Activated CD4-positive, alpha-beta T cell treated with anti-CD3 and anti-CD28 coated beads for 36 hours (primary cell): ENCODE data around the gene TMEM87A. TPM values are rescaled to one million over a fixed set of nuclear protein-coding genes. Genes with fewer than 3 reads are reported as not detected.

Experiments
- ATAC-seq: fragments of 200-7000 bp; cut with Tn5 transposase; one replicate; pipeline ENCODE4 v1.10.0; 2021; ENCODE audit warnings: mild to moderate bottlenecking, moderate library complexity
- CTCF ChIA-PET: fragments of 350-600 bp; sonication (Branson Sonifier 250); formaldehyde crosslinking; loops from one replicate; lab custom pipeline; 2021; ENCODE audit warnings: antibody characterized with exemption; lab: Charles Lee
- POLR2A ChIA-PET: fragments of 350-600 bp; sonication (Branson Sonifier 250); formaldehyde crosslinking; loops from one replicate; lab custom pipeline; 2021; ENCODE audit warnings: antibody characterized with exemption, inconsistent platforms; lab: Charles Lee
- DNase-seq: peaks from one replicate; pipeline ENCODE4 v3.0.0-alpha.2; 2020
- H3K27ac Mint-ChIP-seq: one replicate; pipeline ENCODE4 v1.8.0; 2021; ENCODE audit warnings: mixed read lengths
- H3K27me3 Mint-ChIP-seq: one replicate; pipeline ENCODE4 v1.8.0; 2021; ENCODE audit warnings: mixed read lengths
- H3K36me3 Mint-ChIP-seq: one replicate; pipeline ENCODE4 v1.8.0; 2021; ENCODE audit warnings: low read depth, mixed read lengths
- H3K4me1 Mint-ChIP-seq: one replicate; pipeline ENCODE4 v1.8.0; 2021; ENCODE audit warnings: mixed read lengths
- H3K4me3 Mint-ChIP-seq: one replicate; pipeline ENCODE4 v1.8.0; 2021; ENCODE audit warnings: mild to moderate bottlenecking, moderate library complexity, mixed read lengths
- H3K9me3 Mint-ChIP-seq: one replicate; pipeline ENCODE4 v1.8.0; 2021; ENCODE audit warnings: low read depth, mixed read lengths
- intact Hi-C, 2 experiments: fragments of 100-400 bp; cut with DNase I in 1 of 2; cut with micrococcal nuclease in 1 of 2; formaldehyde crosslinking; loops; one replicate each; pipeline versions ENCODE4 v1.14.2 to v1.15.1; 2022 to 2024; cut with DNase I, micrococcal nuclease
- total RNA-seq, 2 experiments: library from RNA; stranded (reverse); gene quantifications; one replicate each; pipeline ENCODE4 v1.2.3, GENCODE V29; 2021

Gene TMEM87A
- total RNA-seq, 2 experiments from 2014 or later = 20.5 to 29.0 TPM

DNA sequence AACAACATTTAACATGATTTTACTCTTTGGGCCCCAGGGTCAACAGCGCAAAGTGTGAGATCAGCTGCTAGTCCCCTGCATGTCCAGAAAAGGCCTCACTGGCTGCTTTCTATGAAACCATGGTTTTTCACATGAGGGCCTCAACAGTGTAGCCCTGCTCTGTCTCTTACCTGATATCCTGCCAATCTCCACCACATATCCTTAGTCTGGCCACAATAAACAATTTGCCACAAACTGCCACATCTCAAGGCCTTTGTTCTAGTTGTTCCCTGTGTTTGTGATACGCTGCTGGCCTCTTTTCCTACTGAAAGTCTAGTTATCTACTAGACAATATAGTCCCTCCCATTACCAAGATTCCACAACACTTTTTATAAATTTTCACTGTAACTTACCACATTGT, 82.9 kb downstream of the TMEM87A start:
- DNase-seq (no peak), ATAC-seq (no peak)
- H3K27ac Mint-ChIP-seq = peak overlapping the region; percentile 59
- intact Hi-C loops = loop anchor here (5.0 kb wide), 4 partner anchors 82 to 732 kb away; partner anchors contain the start of genes GANC (in 1 of the 2), ITPKA (in 1 of the 2), TMEM87A (in 1 of the 2) and TTBK2 (in 1 of the 2)
- H3K27me3 Mint-ChIP-seq = no peaks in the 10 kb centered on the region
- peaks cover 57% of the 10 kb centered on the region for H3K4me1 Mint-ChIP-seq
- no peaks in the 10 kb centered on the region for H3K9me3 Mint-ChIP-seq
- peaks cover 52% of the 10 kb centered on the region for H3K36me3 Mint-ChIP-seq
- ChIA-PET CTCF (interaction anchor here (0.6 to 1.2 kb wide), 2 partner anchors 194 to 253 kb away, joined by 3 to 4 read pairs; no protein-coding TSS in a partner anchor), POLR2A (no interaction called here)
- H3K4me3 Mint-ChIP-seq = no peak overlapping the region

DNA sequence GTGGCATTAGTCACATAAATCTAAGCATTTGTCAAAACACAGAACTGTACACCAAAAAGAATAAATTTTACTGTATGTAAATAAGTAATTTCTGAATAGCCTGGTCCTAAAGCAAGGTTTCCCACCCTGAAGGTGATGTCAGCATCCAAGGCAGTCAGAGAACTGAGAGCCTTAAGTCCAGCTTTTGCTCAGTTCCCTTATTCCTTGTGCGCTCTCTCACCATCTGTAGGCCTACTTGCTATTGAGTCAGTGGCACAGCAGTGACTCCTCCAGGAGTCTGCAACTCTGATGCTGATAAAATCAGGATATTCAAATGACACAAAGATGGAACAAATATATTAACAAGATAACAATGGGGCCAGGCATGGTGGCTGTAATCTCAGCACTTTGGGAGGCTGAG, 87.4 kb downstream of the TMEM87A start:
- ChIA-PET POLR2A (no interaction called here), CTCF (no interaction called here)
- intact Hi-C loops = no loop called here
- H3K27ac Mint-ChIP-seq = no peak overlapping the region
- no peaks in the 10 kb centered on the region for H3K27me3 Mint-ChIP-seq
- no peak for DNase-seq
- no peak for ATAC-seq
- peaks cover 27% of the 10 kb centered on the region for H3K4me1 Mint-ChIP-seq
- H3K4me3 Mint-ChIP-seq = no peak overlapping the region
- H3K36me3 Mint-ChIP-seq = peaks cover 61% of the 10 kb centered on the region
- no peaks in the 10 kb centered on the region for H3K9me3 Mint-ChIP-seq

DNA sequence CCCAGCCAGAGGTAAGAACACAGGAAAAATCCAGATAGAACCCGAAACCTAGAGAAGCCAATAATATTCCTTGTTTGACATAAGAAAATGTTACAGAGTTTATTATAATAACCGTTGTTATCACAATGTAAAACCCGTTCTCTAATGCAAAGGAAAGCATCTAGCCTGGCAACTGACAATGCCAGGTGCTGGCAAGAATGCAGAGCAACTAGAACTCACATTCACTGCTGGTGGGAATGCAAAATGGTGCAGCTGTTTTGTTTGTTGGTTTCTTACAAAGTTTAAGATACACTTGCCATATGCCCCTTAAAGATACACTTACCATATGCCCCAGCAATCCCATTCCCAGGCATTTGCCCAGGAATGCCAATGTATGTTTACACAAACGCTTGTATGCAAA, 88.5 kb downstream of the TMEM87A start:
- intact Hi-C loops = no loop called here
- H3K9me3 Mint-ChIP-seq = no peaks in the 10 kb centered on the region
- POLR2A ChIA-PET = no interaction called here
- peaks cover 17% of the 10 kb centered on the region for H3K4me1 Mint-ChIP-seq
- DNase-seq (no peak), ATAC-seq (no peak)
- H3K36me3 Mint-ChIP-seq = peaks cover 56% of the 10 kb centered on the region
- CTCF ChIA-PET = interaction anchor here (2.0 kb wide), 1 partner anchor 7 kb away, joined by 4 read pairs; no protein-coding TSS in a partner anchor
- no peak overlapping the region for H3K4me3 Mint-ChIP-seq
- no peaks in the 10 kb centered on the region for H3K27me3 Mint-ChIP-seq
- no peak overlapping the region for H3K27ac Mint-ChIP-seq

DNA sequence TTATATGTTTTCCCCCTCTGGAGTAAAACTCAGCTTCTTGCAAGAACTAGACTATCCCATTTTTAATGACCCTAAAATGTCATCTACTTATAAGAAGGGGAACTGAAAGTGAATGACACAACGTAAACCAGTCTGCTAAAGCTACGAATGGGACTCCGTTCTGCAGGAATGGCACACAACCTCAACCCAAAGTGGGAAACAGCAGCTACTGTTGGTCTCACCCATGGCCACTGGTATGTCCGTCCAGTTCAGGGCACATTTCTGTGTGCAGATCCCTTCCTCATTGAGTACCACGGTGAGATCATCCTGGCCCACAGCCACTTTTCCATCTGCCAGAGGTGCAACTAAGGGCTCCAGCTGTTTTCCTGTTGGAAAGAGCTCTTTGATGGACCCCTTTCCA, 88.9 kb downstream of the TMEM87A start:
- POLR2A ChIA-PET = no interaction called here
- H3K27ac Mint-ChIP-seq = no peak overlapping the region
- peaks cover 56% of the 10 kb centered on the region for H3K36me3 Mint-ChIP-seq
- DNase-seq (no peak), ATAC-seq (no peak)
- no peaks in the 10 kb centered on the region for H3K27me3 Mint-ChIP-seq
- CTCF ChIA-PET = interaction anchor here (2.0 kb wide), 1 partner anchor 8 kb away, joined by 4 read pairs; no protein-coding TSS in a partner anchor
- no peak overlapping the region for H3K4me3 Mint-ChIP-seq
- H3K9me3 Mint-ChIP-seq = no peaks in the 10 kb centered on the region
- H3K4me1 Mint-ChIP-seq = peaks cover 15% of the 10 kb centered on the region
- intact Hi-C loops = no loop called here

DNA sequence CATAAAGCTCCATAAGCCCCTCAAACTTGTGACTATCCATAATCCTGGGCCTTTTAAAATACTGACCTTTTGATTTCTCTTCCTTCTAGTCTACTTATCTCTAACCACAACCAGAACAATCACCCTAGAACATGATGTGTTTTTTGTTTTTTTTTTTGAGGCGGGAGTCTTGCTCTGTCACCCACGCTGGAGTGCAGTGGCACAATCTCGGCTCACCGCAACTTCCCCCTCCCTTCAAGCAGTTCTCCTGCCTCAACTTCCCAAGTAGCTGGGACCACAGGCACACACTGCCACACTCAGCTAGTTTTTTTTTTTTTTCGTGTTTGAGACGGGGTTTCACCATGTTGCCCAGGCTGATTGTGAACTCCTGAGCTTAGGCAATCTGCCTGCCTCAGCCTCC, 90.3 kb downstream of the TMEM87A start:
- ATAC-seq = peak; percentile 24
- intact Hi-C loops = no loop called here

DNA sequence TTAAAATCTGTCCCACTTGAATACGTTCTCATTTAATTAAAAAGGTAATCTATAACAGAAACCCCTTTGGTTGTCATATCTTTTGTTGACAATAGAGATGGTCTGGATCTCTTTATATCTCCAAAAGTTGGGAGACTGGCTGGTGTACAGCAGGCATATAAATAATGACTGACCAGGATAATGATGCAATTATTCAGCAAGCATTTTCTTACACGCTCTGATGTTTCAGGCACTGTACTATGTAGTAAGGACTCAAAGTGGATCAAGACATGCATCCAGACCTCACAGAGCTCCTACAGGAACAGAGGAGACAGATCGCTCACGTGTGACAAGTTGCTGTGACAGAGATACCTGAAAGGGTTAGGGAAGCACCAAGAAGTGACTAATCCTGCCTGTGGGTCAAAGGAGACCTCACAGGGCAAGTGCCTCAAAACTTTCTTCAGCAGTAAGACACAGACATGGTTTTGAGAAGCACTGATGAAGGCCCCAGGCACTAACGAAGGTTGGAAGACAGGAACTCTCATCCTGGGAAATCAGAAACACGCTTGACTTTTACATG, 90.8 kb downstream of the TMEM87A start:
- Mint-ChIP-seq H3K27me3 (no peaks in the 10 kb centered on the region), H3K27ac (peak overlapping the region; percentile 82), H3K9me3 (no peaks in the 10 kb centered on the region), H3K4me3 (no peak overlapping the region), H3K4me1 (peaks cover 10% of the 10 kb centered on the region), H3K36me3 (peaks cover 49% of the 10 kb centered on the region)
- intact Hi-C loops = no loop called here
- CTCF ChIA-PET = interaction anchor here (2.0 kb wide), 1 partner anchor 10 kb away, joined by 4 read pairs; no protein-coding TSS in a partner anchor
- DNase-seq = peak; percentile 31
- POLR2A ChIA-PET = no interaction called here
- ATAC-seq = peak; percentile 97

More for the DNA sequence above, 90.3 kb downstream of the TMEM87A start:
- ChIA-PET POLR2A (no interaction called here), CTCF (interaction anchor here (0.7 to 2.0 kb wide), 2 partner anchors 9 to 256 kb away, joined by 3 to 4 read pairs; no protein-coding TSS in a partner anchor)
- Mint-ChIP-seq H3K4me3 (no peak overlapping the region), H3K36me3 (peaks cover 54% of the 10 kb centered on the region), H3K9me3 (no peaks in the 10 kb centered on the region), H3K4me1 (peaks cover 10% of the 10 kb centered on the region), H3K27me3 (no peaks in the 10 kb centered on the region), H3K27ac (peak overlapping the region; percentile 82)
- no peak for DNase-seq

DNA sequence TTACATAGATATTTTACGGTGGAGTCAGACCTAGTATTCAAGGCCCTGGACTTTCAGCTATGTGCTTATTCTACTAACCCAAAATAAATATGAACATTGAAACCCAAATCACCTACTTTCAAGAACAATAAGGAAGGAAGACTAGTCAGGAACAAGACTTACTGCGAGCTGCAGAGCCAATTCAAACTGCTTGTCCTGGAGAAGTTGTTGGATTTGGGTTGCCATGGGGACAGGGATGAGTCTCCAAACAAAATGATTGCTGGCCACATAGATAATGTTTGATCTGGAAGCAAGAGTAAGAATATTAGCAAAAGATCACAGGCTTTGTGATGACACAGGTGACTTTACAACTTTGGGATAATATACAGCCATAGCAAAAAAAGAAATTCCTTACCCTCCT, 95.2 kb downstream of the TMEM87A start:
- DNase-seq (no peak), ATAC-seq (no peak)
- Mint-ChIP-seq H3K9me3 (no peaks in the 10 kb centered on the region), H3K36me3 (peaks cover 46% of the 10 kb centered on the region), H3K27ac (no peak overlapping the region), H3K27me3 (no peaks in the 10 kb centered on the region), H3K4me3 (no peak overlapping the region), H3K4me1 (peaks cover 9% of the 10 kb centered on the region)
- intact Hi-C loops = no loop called here
- ChIA-PET POLR2A (no interaction called here), CTCF (no interaction called here)

DNA sequence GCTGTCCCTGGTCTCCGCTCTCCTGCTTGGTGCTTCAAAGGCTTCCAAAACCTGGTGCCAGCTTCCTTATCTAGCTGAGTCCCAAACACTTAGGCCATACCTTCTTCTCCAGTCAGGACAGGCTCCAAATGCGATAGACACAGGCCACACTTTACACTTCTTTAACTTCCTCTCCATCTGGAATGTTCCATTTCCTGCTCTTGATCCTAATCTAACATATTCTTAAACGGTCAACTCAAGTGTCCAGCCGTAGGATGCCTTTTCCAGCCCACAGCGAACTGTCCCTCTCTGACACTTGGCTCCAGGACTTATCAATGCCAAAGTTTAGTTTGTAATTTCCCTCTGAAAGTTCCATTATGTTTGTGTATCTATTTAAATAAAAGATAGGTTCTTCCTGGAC, 97.6 kb downstream of the TMEM87A start:
- CTCF ChIA-PET = interaction anchor here (0.7 kb wide), 2 partner anchors 11 to 40 kb away, joined by 3 read pairs; no protein-coding TSS in a partner anchor
- no peaks in the 10 kb centered on the region for H3K27me3 Mint-ChIP-seq

DNA sequence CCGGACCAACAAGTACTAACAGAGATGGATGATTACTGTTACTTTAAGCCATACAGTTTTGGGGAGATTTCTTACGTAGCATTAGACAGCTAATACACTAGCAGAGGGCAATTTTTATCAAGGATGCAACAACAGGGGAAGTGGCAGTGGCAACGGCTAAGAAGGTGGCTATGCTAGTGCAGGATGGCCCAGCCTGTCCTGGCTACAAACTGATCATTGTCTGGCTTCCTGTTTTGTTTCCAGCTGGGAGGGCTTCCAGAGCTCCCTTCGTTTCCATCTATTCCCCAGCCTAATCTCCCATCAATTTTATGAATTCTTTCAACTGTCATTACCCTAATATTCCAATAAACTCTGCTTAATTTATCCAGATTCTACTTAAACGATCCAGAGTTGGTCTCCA, 100.8 kb downstream of the TMEM87A start:
- peaks cover 49% of the 10 kb centered on the region for H3K36me3 Mint-ChIP-seq
- DNase-seq = no peak
- ChIA-PET CTCF (no interaction called here), POLR2A (no interaction called here)
- H3K4me3 Mint-ChIP-seq = no peak overlapping the region
- ATAC-seq = no peak
- no peaks in the 10 kb centered on the region for H3K27me3 Mint-ChIP-seq
- peak overlapping the region; percentile 52 for H3K27ac Mint-ChIP-seq
- peaks cover 11% of the 10 kb centered on the region for H3K4me1 Mint-ChIP-seq
- no peaks in the 10 kb centered on the region for H3K9me3 Mint-ChIP-seq
- intact Hi-C loops = no loop called here

More for the DNA sequence above, 97.6 kb downstream of the TMEM87A start:
- intact Hi-C loops = no loop called here
- DNase-seq = no peak
- no peak overlapping the region for H3K27ac Mint-ChIP-seq
- POLR2A ChIA-PET = interaction anchor here (1.5 kb wide), 1 partner anchor 14 kb away, joined by 5 read pairs; no protein-coding TSS in a partner anchor
- H3K4me1 Mint-ChIP-seq = peaks cover 11% of the 10 kb centered on the region
- no peak for ATAC-seq
- H3K4me3 Mint-ChIP-seq = no peak overlapping the region
- H3K9me3 Mint-ChIP-seq = no peaks in the 10 kb centered on the region
- H3K36me3 Mint-ChIP-seq = peaks cover 47% of the 10 kb centered on the region

DNA sequence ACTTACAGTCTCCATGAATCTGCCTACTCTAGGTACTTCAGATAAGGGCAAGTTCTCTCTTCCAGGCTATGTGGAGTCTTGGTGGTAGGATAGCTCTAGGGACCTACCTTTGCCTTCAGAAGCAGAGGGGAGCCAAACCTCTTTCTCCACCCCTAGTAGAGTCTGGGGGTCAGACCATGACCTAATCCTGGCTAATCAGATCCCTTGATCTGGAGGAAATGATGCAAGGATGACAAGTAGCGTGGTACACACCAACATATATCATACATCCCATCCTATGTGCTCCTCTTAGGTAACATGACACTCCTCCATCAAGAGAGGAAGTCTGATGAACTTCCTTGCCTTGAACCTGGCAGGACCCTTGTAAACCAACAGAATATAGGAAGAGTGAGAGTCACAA, 101.4 kb downstream of the TMEM87A start:
- Mint-ChIP-seq H3K4me1 (peaks cover 11% of the 10 kb centered on the region), H3K36me3 (peaks cover 53% of the 10 kb centered on the region), H3K27ac (peak overlapping the region; percentile 52), H3K9me3 (no peaks in the 10 kb centered on the region), H3K27me3 (no peaks in the 10 kb centered on the region), H3K4me3 (no peak overlapping the region)
- ChIA-PET CTCF (interaction anchor here (0.6 kb wide), 1 partner anchor 18 kb away, joined by 3 read pairs; no protein-coding TSS in a partner anchor), POLR2A (no interaction called here)
- no peak for DNase-seq
- no peak for ATAC-seq
- intact Hi-C loops = no loop called here

DNA sequence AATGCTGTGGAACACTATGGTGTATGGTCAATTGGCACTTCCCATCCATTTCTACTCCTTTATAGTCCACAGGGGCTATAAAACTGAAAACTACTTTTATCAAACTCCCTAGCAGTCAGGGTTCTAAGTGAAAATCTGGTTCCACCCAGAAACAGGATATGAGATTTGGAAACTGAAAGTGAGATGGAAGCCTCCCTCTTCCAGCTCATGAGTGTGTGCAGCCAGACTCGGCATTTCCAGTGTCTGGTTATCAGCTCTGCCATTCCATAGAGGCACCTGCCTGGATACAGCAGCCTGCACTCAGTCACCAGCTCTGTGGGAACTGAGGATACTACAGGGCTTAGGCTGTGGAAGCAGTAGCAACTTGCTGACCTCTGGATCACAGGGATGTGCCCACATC, 102.1 kb downstream of the TMEM87A start:
- ATAC-seq = peak; percentile 53
- H3K4me3 Mint-ChIP-seq = no peak overlapping the region
- H3K4me1 Mint-ChIP-seq = peaks cover 11% of the 10 kb centered on the region
- ChIA-PET CTCF (interaction anchor here (0.6 kb wide), 1 partner anchor 17 kb away, joined by 3 read pairs; no protein-coding TSS in a partner anchor), POLR2A (no interaction called here)
- H3K27ac Mint-ChIP-seq = peak overlapping the region; percentile 52
- no peaks in the 10 kb centered on the region for H3K27me3 Mint-ChIP-seq
- intact Hi-C loops = no loop called here
- H3K36me3 Mint-ChIP-seq = peaks cover 57% of the 10 kb centered on the region
- H3K9me3 Mint-ChIP-seq = no peaks in the 10 kb centered on the region
- no peak for DNase-seq
